ENCODE data around the gene KCNC1.

KCNC1 gene

DNA sequence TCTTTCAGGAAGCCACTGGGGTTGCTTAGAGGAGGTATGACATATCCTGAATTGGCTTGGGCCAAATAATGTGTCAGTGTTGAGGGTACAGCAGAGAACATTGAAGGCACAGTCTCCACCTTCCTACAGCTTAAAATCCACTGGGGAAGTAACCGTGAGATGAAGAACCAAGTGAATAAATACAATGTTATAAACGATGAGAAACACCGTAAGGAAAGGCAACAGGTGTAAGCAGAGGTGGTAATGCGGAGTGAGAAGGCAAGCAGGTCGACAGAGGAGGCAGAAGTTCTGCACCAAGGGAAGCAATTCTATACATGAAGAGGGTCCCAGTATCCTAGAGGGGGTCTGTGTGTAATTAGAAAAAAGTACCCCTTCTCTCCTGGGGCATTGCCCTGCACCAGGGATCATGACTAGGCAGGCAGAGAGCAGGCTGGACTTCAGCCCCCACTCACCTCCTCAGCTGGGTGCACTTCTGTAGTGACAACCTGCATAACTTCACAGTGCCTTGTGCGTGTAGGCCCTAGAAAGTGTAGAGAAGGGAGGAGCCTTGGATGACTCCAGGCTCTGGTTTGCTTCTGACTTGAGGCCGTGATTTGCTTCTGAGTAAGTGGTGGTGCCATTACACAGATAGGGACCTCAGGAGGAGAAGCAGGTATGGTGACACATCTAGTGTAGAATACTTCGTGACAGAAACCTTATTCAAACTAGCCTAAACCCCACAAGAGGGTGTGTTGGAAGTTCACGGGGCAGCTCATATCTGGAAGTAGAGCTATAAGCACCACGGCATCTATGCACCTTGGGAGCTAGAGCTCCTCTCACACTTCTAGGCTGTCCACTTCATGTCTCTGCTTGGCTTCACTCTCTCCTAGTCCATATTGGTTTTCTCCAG, 10.3 kb upstream of the KCNC1 start (continued):
- TF ChIP-seq, protein P1, sequence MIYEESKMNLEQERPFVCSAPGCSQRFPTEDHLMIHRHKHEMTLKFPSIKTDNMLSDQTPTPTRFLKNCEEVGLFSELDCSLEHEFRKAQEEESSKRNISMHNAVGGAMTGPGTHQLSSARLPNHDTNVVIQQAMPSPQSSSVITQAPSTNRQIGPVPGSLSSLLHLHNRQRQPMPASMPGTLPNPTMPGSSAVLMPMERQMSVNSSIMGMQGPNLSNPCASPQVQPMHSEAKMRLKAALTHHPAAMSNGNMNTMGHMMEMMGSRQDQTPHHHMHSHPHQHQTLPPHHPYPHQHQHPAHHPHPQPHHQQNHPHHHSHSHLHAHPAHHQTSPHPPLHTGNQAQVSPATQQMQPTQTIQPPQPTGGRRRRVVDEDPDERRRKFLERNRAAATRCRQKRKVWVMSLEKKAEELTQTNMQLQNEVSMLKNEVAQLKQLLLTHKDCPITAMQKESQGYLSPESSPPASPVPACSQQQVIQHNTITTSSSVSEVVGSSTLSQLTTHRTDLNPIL (CRISPR knock-in tag; IDR thresholded peaks at IDR 0.05; ENCODE audit: low read depth), result no peak
- no peak for TF ChIP-seq ZC3H10 (CRISPR knock-in tag; IDR thresholded peaks at IDR 0.05)
- TF ChIP-seq CSDC2 (CRISPR knock-in tag; IDR thresholded peaks at IDR 0.05), result no peak
- no peak for TF ChIP-seq ARNTL (CRISPR knock-in tag; IDR thresholded peaks at IDR 0.05; ENCODE audit: borderline replicate concordance, low read depth)
- no peak for TF ChIP-seq OSR1 (CRISPR knock-in tag; IDR thresholded peaks at IDR 0.05)
- TF ChIP-seq ZNF565 (CRISPR knock-in tag; conservative IDR thresholded peaks at IDR 0.05; ENCODE audit: low read depth), result no peak

DNA sequence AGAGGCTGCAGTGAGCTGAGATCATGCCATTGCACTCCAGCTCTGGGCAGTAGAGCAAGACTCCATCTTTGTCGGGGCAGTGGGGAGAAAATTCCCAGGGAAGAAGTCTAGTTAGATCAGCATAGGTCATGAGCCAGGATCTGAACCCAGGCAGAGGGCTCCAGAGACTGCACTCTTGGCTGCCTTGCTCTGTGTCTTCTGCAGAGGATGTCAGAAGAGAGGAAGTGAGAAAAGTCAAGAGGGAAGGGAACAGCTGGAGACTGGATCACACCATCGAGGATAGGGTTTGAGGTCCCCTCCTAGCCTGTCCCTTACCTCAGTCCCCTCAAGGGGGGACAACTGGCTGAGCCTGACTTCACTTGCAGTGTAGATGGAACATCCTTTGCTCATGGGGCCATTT, 9.4 kb upstream of the KCNC1 start:
- TF ChIP-seq ZC3H10 (CRISPR knock-in tag; IDR thresholded peaks at IDR 0.05) (no peak), TCF4 (CRISPR knock-in tag; IDR thresholded peaks at IDR 0.05; ENCODE audit: borderline replicate concordance) (no peak), ARNTL (CRISPR knock-in tag; IDR thresholded peaks at IDR 0.05; ENCODE audit: borderline replicate concordance, low read depth) (no peak), ZFP30 (CRISPR knock-in tag; IDR thresholded peaks at IDR 0.05) (no peak), GLIS3 (CRISPR knock-in tag; IDR thresholded peaks at IDR 0.05) (no peak), CSDC2 (CRISPR knock-in tag; IDR thresholded peaks at IDR 0.05) (no peak), SNAI2 (CRISPR knock-in tag; IDR thresholded peaks at IDR 0.05) (no peak), ZFP3 (CRISPR knock-in tag; IDR thresholded peaks at IDR 0.05) (no peak), TOX (CRISPR knock-in tag; IDR thresholded peaks at IDR 0.05; ENCODE audit: borderline replicate concordance) (no peak), BACH2 (CRISPR knock-in tag; IDR thresholded peaks at IDR 0.05; ENCODE audit: borderline replicate concordance) (no peak), ZNF565 (CRISPR knock-in tag; conservative IDR thresholded peaks at IDR 0.05; ENCODE audit: low read depth) (no peak), OSR1 (CRISPR knock-in tag; IDR thresholded peaks at IDR 0.05) (no peak), ISL1 (CRISPR knock-in tag; IDR thresholded peaks at IDR 0.05) (no peak)
- TF ChIP-seq, protein P2, sequence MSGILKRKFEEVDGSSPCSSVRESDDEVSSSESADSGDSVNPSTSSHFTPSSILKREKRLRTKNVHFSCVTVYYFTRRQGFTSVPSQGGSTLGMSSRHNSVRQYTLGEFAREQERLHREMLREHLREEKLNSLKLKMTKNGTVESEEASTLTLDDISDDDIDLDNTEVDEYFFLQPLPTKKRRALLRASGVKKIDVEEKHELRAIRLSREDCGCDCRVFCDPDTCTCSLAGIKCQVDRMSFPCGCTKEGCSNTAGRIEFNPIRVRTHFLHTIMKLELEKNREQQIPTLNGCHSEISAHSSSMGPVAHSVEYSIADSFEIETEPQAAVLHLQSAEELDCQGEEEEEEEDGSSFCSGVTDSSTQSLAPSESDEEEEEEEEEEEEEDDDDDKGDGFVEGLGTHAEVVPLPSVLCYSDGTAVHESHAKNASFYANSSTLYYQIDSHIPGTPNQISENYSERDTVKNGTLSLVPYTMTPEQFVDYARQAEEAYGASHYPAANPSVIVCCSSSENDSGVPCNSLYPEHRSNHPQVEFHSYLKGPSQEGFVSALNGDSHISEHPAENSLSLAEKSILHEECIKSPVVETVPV (CRISPR knock-in tag; IDR thresholded peaks at IDR 0.05), result no peak
- TF ChIP-seq, protein P3, sequence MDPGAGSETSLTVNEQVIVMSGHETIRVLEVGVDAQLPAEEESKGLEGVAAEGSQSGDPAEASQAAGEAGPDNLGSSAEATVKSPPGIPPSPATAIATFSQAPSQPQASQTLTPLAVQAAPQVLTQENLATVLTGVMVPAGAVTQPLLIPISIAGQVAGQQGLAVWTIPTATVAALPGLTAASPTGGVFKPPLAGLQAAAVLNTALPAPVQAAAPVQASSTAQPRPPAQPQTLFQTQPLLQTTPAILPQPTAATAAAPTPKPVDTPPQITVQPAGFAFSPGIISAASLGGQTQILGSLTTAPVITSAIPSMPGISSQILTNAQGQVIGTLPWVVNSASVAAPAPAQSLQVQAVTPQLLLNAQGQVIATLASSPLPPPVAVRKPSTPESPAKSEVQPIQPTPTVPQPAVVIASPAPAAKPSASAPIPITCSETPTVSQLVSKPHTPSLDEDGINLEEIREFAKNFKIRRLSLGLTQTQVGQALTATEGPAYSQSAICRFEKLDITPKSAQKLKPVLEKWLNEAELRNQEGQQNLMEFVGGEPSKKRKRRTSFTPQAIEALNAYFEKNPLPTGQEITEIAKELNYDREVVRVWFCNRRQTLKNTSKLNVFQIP (CRISPR knock-in tag; IDR thresholded peaks at IDR 0.05; ENCODE audit: borderline replicate concordance, low read depth), result no peak
- TF ChIP-seq, protein P1 (CRISPR knock-in tag; IDR thresholded peaks at IDR 0.05; ENCODE audit: low read depth), result no peak
- TF ChIP-seq, protein P4, sequence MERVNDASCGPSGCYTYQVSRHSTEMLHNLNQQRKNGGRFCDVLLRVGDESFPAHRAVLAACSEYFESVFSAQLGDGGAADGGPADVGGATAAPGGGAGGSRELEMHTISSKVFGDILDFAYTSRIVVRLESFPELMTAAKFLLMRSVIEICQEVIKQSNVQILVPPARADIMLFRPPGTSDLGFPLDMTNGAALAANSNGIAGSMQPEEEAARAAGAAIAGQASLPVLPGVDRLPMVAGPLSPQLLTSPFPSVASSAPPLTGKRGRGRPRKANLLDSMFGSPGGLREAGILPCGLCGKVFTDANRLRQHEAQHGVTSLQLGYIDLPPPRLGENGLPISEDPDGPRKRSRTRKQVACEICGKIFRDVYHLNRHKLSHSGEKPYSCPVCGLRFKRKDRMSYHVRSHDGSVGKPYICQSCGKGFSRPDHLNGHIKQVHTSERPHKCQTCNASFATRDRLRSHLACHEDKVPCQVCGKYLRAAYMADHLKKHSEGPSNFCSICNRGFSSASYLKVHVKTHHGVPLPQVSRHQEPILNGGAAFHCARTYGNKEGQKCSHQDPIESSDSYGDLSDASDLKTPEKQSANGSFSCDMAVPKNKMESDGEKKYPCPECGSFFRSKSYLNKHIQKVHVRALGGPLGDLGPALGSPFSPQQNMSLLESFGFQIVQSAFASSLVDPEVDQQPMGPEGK (CRISPR knock-in tag; IDR thresholded peaks at IDR 0.05; ENCODE audit: borderline replicate concordance), result no peak
- ATAC-seq, result no peak

DNA sequence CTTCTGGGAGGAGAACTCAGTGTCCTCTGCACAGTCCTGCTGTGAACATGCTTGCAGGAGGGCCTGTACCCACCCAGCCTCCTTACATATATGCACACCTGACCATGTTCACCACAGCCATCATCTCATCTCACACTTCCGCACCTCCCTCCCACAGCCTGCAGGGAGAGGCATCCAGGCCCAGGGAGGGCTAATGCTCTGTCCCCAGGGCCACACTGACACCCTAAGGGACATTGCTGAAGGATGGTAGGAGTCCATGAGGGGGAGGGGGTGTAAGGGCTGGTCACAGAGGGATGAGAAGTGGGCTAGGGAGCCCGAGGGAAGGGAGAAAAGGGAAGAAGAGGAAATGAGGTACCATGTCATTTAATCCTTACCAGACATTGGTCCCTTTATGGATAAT, 4.4 kb upstream of the KCNC1 start:
- TF ChIP-seq ZNF70 (CRISPR knock-in tag; IDR thresholded peaks at IDR 0.05) (no peak), ESRRG (CRISPR knock-in tag; IDR thresholded peaks at IDR 0.05) (no peak), ZNF565 (CRISPR knock-in tag; conservative IDR thresholded peaks at IDR 0.05; ENCODE audit: low read depth) (no peak), TOX (CRISPR knock-in tag; IDR thresholded peaks at IDR 0.05; ENCODE audit: borderline replicate concordance) (no peak), CSDC2 (CRISPR knock-in tag; IDR thresholded peaks at IDR 0.05) (no peak)
- TF ChIP-seq, protein P2 (CRISPR knock-in tag; IDR thresholded peaks at IDR 0.05), result no peak
- no peak for ATAC-seq
